ENCODE data around the gene PPFIA4. TPM values are rescaled to one million over a fixed set of nuclear protein-coding genes. Genes with fewer than 3 reads are reported as not detected.
A peak's percentile ranks its signal among the peaks of the same experiment; 100 is the strongest.

The PPFIA4 gene
- total and polyA plus RNA-seq, 2 donors: 1.3 to 6.5 TPM

DNA sequence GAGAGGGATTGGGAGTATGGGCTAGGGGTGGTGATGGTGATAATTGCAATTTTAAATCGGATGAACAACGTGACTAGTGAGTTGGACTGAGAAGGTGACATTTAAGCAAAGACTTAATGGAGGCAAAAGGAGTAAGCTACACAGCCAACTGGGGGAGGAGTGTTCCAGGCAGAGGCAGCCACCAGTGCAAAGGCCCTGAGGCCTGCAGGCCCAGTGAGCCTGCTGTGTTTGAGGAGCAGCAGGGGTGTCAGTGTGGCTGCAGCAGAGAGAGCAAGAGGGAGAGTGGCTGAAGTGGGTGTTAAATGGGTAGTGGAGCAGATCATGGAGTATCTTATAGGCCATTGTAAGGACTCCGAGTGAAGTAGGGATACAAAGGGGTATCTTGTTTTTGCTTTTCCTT is 40.7 kb downstream of the PPFIA4 start:
- H3K27ac ChIP-seq (ENCODE audit: low read depth): no peak overlapping the region
- H3K36me3 ChIP-seq (ENCODE audit: insufficient read depth): no peaks in the 10 kb centered on the region
- DNase-seq (ENCODE audit: extremely low spot score): no peak
- no peaks in the 10 kb centered on the region for H3K4me1 ChIP-seq (ENCODE audit: insufficient read depth)
- H3K4me3 ChIP-seq (ENCODE audit: low read depth, low read length): no peak overlapping the region
- 98% methylated on average over 3 of the region's 3 CpGs for WGBS

- H3K4me1 ChIP-seq (ENCODE audit: insufficient read depth): no peaks in the 10 kb centered on the region
- no peak overlapping the region for H3K27ac ChIP-seq (ENCODE audit: low read depth)
- 8% methylated on average over 4 of the region's 4 CpGs for WGBS
- H3K4me3 ChIP-seq (ENCODE audit: low read depth, low read length): no peak overlapping the region
- H3K36me3 ChIP-seq (ENCODE audit: insufficient read depth): no peaks in the 10 kb centered on the region
- peak; percentile 60 for DNase-seq (ENCODE audit: extremely low spot score)
These were observed 42.9 kb downstream of the PPFIA4 start for GRCh38 chr1:203069030-203069747.

DNA sequence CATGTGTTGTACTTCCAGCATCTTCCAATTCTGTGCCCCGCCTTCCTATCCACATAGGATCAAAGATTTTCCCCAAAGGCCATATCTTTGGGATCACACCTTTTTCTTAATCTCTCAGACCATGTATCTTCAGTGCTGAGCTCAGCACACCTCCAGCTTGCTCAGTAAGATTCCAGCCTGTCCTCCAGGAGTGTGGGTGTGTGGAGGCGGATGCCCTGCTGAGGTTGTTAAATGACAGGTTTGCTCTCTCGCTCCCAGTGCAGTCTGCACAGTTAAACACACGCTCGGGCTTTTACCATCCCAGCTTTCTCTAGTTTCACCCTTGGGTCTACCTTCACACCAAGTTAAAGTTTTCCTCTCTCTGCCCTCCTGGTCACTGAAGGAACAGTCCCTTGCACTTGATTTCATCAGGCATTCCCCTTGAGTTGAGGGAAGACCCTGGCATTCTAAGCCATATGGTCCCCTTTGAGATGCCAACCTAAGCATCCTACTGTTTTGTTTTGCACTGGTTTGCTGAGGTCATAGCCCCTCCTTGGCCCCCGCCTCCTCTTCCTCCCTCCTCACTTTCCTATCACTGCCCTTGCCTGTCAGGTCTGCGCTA is 45.8 kb downstream of the PPFIA4 start:
- H3K4me3 ChIP-seq (ENCODE audit: low read depth, low read length): no peak overlapping the region
- H3K4me1 ChIP-seq (ENCODE audit: insufficient read depth): no peaks in the 10 kb centered on the region
- WGBS: 95% methylated on average over 7 of the region's 7 CpGs
- no peak overlapping the region for H3K27ac ChIP-seq (ENCODE audit: low read depth)
- no peak for DNase-seq (ENCODE audit: extremely low spot score)
- H3K36me3 ChIP-seq (ENCODE audit: insufficient read depth): no peaks in the 10 kb centered on the region

DNA sequence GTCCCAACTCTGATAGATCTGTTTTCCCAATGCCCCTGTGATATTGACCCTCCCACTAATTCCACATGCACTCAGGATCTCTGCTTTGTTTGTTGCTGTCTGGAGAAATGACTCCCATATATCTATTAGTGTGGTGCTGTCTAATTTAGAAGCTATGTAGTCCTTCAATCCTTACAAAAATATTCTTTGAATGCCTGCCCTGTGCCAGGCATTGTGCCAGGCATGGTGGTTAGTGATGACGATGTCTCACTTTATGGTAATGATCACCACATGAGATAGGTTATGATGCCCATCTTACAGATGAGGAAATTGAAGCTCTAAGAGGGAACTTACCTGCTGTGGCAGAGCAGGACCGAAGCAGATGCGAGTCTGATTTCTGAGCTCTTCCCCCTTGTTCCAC is 46.6 kb downstream of the PPFIA4 start:
- no peaks in the 10 kb centered on the region for H3K4me1 ChIP-seq (ENCODE audit: insufficient read depth)
- no peaks in the 10 kb centered on the region for H3K36me3 ChIP-seq (ENCODE audit: insufficient read depth)
- H3K4me3 ChIP-seq (ENCODE audit: low read depth, low read length): no peak overlapping the region
- no peak overlapping the region for H3K27ac ChIP-seq (ENCODE audit: low read depth)
- 93% methylated on average over 3 of the region's 3 CpGs for WGBS
- no peak for DNase-seq (ENCODE audit: extremely low spot score)

DNA sequence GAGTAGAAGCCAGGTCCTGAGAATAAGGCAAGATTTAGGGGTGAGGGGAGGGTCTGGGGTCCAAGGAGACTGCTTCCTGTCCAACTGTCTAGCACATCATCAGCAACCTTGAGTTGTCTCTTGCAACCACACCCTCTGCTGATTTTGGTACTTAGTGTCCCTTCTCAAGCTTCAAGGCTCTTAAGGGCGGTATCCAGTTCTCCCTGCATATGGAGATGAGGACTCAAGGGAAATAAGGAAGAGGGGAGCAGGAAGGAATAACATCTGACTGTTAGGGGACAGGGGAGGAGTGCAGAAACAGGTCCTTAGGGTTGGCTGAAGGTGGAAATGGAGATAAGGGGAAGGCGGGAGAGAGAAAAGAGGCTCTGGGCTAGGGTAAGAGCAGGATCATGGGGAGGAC is 47.2 kb downstream of the PPFIA4 start:
- Histone ChIP-seq H3K4me3 (ENCODE audit: low read depth, low read length) (no peak overlapping the region), H3K4me1 (ENCODE audit: insufficient read depth) (no peaks in the 10 kb centered on the region), H3K27ac (ENCODE audit: low read depth) (no peak overlapping the region), H3K36me3 (ENCODE audit: insufficient read depth) (no peaks in the 10 kb centered on the region)
- WGBS: 98% methylated on average over 2 of the region's 2 CpGs
- no peak for DNase-seq (ENCODE audit: extremely low spot score)

DNA sequence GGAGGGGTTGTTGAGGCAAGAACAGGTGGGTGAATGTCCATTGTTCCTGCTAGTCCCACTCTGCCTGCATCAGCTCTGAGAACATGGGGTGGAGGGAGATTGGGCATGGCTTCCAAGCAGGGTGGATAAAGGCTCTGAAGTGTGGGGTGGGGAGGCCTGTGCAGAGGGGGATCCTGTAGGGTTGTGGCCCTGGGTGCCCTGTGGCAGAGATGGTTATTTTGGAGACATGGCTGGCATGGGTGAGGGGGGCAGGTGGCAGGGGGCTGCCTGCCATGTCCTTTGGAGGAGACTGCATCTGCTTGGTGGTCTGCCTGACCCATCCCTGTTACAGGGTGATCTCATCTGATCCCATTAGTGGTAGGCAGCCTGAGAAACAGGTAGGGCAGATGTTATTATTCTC is 48.3 kb downstream of the PPFIA4 start:
- no peak overlapping the region for H3K4me3 ChIP-seq (ENCODE audit: low read depth, low read length)
- H3K36me3 ChIP-seq (ENCODE audit: insufficient read depth): no peaks in the 10 kb centered on the region
- no peaks in the 10 kb centered on the region for H3K4me1 ChIP-seq (ENCODE audit: insufficient read depth)
- no peak for DNase-seq (ENCODE audit: extremely low spot score)
- H3K27ac ChIP-seq (ENCODE audit: low read depth): no peak overlapping the region

DNA sequence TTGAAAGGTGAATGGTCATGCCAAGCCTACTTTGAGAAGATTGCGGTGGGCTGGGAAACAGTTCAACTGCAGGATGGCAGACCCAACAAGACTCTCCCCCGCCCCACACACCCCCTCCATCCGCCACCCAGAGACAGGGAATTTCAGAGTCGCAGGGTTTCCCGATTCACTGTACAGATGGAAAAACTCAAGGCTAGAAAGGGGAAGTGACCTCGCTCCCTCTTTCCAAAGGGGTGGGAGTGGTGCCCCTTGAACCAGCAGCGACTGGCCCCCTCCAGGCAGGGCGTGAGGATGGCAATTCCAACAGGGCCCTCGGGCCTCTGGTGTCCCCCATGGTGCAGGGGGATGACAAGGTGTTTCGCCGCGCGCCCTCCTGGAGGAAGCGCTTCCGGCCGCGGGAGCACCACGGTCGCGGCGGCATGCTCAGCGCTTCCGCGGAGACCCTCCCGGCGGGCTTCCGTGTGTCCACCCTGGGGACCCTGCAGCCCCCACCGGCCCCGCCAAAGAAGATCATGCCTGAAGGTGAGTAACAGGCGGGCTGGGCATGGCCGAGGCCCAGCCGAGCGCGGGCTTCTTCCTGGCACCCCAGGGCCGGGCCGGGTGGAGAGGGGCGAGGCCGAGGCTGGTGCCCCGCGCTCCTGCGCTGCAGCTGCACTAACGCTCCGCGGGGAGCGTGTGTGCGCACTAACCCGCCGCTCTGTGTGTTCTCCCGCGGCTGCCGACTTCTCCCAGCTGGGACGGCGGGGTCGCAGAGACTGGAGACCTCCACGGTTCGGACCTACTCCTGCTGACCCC is 49.1 kb downstream of the PPFIA4 start:
- H3K36me3 ChIP-seq (ENCODE audit: insufficient read depth): no peaks in the 10 kb centered on the region
- no peak for DNase-seq (ENCODE audit: extremely low spot score)
- H3K4me1 ChIP-seq (ENCODE audit: insufficient read depth): no peaks in the 10 kb centered on the region
- no peak overlapping the region for H3K27ac ChIP-seq (ENCODE audit: low read depth)
- 40% methylated on average over 56 of the region's 56 CpGs for WGBS
- H3K4me3 ChIP-seq (ENCODE audit: low read depth, low read length): peak overlapping the region; percentile 26

GRCh38 chr1:203076031-203076511 is 49.8 kb downstream of the PPFIA4 start:
- Histone ChIP-seq H3K4me3 (ENCODE audit: low read depth, low read length) (peak overlapping the region; percentile 26), H3K36me3 (ENCODE audit: insufficient read depth) (no peaks in the 10 kb centered on the region), H3K4me1 (ENCODE audit: insufficient read depth) (no peaks in the 10 kb centered on the region), H3K27ac (ENCODE audit: low read depth) (no peak overlapping the region)
- 75% methylated on average over 30 of the region's 30 CpGs for WGBS
- no peak for DNase-seq (ENCODE audit: extremely low spot score)

- Histone ChIP-seq H3K36me3 (ENCODE audit: insufficient read depth) (no peaks in the 10 kb centered on the region), H3K27ac (ENCODE audit: low read depth) (no peak overlapping the region), H3K4me3 (ENCODE audit: low read depth, low read length) (no peak overlapping the region), H3K4me1 (ENCODE audit: insufficient read depth) (no peaks in the 10 kb centered on the region)
- no peak for DNase-seq (ENCODE audit: extremely low spot score)
- 97% methylated on average over 3 of the region's 3 CpGs for WGBS
These were observed 51.1 kb downstream of the PPFIA4 start for GRCh38 chr1:203077367-203077766.

- H3K4me3 ChIP-seq (ENCODE audit: low read depth, low read length): no peak overlapping the region
- H3K4me1 ChIP-seq (ENCODE audit: insufficient read depth): no peaks in the 10 kb centered on the region
- H3K36me3 ChIP-seq (ENCODE audit: insufficient read depth): no peaks in the 10 kb centered on the region
- DNase-seq (ENCODE audit: extremely low spot score): no peak
- no peak overlapping the region for H3K27ac ChIP-seq (ENCODE audit: low read depth)
- WGBS: 98% methylated on average over 2 of the region's 2 CpGs
These were observed 51.7 kb downstream of the PPFIA4 start for GRCh38 chr1:203077956-203078355.

DNA sequence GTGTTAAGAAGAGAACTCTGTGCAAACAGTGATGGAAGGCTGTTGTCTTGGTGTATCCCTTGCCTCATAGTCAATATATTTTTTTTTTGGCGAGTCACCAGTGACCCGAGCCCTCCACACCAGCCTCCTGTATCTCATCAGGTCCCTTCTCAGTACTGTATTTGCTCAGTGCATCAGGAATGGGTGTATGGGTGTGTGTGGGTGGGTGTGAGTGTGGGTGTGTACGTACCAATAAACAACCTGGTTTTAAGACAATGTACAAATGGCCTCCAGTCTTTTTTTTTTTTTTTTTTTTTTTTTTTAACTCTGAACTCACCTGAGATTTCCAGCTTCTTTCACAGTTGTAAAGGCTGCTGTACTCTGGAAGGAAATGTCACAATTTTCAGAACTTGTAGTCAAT is 52.2 kb downstream of the PPFIA4 start:
- WGBS: 88% methylated on average over 3 of the region's 3 CpGs
- no peaks in the 10 kb centered on the region for H3K36me3 ChIP-seq (ENCODE audit: insufficient read depth)
- H3K27ac ChIP-seq (ENCODE audit: low read depth): no peak overlapping the region
- no peak for DNase-seq (ENCODE audit: extremely low spot score)
- H3K4me1 ChIP-seq (ENCODE audit: insufficient read depth): no peaks in the 10 kb centered on the region
- no peak overlapping the region for H3K4me3 ChIP-seq (ENCODE audit: low read depth, low read length)

DNA sequence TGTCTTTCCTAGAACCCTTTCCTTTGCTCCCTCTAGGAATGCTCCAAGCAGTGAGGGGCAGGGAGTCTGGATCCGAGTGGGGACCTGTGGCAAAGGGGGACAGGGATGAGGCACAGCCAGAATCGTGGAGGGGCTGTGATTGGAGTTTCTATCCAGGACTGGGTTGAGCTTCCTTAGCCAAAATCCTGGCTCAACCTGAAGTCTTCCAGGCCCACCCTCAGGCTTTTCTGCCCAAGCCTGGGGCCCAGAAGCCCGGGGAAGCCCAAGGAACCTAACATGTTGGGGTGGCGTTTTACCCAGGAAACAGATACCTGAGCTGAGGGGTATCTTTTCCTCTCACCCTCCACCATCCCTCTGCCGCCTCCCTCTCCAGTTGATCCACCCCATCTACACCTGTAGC is 54.2 kb downstream of the PPFIA4 start:
- Histone ChIP-seq H3K4me3 (ENCODE audit: low read depth, low read length) (no peak overlapping the region), H3K4me1 (ENCODE audit: insufficient read depth) (no peaks in the 10 kb centered on the region), H3K36me3 (ENCODE audit: insufficient read depth) (no peaks in the 10 kb centered on the region), H3K27ac (ENCODE audit: low read depth) (no peak overlapping the region)
- WGBS: 91% methylated on average over 5 of the region's 5 CpGs
- DNase-seq (ENCODE audit: extremely low spot score): no peak

DNA sequence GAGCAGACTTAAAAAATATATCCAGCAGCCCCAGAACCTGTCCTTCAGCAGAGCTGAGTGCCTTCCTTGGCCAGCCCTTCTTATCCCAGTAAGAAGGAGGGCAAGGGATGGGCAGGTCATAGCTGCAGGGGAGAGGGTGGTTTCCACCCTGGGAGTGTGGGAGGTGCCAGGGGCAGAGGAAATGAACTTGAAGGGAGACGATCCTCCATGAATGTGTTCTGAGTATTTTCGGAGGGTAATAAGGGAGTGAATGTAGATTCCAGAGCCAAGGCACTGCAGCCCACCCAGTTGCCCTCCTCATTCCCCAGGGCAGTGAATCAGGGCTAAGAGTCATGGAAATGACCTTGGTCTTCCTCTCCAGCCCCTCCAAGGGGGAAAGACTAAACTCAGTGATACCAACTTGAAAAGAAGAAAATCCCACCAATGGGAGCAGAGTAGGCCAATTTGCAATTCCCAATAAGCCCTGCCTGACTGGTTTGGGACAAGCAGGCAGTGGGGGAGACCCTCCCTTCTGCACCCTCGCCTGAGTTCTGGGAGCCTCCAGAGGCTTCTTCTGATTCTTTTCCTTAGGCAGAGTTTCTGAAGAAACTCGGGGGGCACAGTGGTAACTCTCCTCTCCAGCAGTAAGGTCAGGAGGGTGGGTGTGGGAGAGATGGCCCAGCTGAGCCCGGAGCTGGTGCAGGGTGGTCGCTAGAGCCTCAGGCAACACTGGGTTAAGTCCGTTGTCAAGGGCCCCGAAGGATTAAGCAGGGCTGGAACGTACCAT is 55.4 kb downstream of the PPFIA4 start:
- Histone ChIP-seq H3K4me1 (ENCODE audit: insufficient read depth) (no peaks in the 10 kb centered on the region), H3K4me3 (ENCODE audit: low read depth, low read length) (no peak overlapping the region), H3K36me3 (ENCODE audit: insufficient read depth) (no peaks in the 10 kb centered on the region), H3K27ac (ENCODE audit: low read depth) (no peak overlapping the region)
- no peak for DNase-seq (ENCODE audit: extremely low spot score)
- WGBS: 51% methylated on average over 9 of the region's 9 CpGs

Measured in urinary bladder (tissue), 4 donors.